ENCODE results near the gene ARID1B.

Gene ARID1B

DNA sequence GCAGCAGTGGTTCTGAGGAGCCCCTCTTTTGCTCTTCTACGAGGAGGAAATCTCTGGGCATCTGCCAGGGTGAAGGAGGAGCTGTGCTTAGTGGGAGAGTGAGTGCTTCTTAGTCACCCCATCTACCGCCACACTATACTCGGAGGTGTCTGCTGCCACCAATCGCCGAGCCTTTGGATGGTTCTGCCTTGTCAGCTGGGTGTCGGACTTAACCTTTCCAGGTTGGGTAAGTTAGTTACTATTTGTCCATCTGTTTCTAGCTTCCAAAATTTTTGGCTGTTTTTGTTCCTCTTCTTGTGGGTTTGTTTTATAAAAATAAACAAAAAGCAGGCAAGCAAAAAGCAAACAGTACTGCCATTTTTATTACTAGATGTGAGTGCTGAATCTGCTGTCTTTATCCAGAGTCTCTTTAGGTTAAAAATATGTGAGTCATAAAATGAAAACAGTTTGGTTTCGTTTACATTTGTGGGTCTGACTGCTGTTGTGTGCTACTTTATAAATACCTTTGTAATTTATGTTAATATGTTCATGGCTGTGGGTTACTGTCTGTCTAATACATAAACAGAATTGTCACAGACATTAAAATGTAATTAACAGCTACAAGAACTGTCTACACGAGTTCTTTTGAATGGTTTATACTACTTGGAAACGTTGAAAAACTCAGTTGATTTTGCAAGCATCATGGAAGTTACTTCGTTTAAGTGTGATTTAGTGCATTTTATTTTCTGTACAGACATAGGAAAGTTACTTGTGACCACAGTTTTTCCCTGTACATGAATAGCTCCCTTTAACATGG is 89.2 kb downstream of the ARID1B start:
- Histone ChIP-seq H2AFZ (ENCODE audit: low read length) (no peak overlapping the region), H3K9me3 (replicated peaks; ENCODE audit: insufficient read depth, low read length) (no peaks in the 10 kb centered on the region), H4K20me1 (ENCODE audit: insufficient read depth, low read length) (no peaks in the 10 kb centered on the region), H3K9ac (ENCODE audit: low read length) (peak overlapping the region; percentile 67), H3K4me3 (ENCODE audit: low read length) (peak overlapping the region; percentile 55), H3K9me2 (replicated peaks; ENCODE audit: insufficient read depth, low read length) (no peaks in the 10 kb centered on the region), H3K79me2 (ENCODE audit: low read length) (peaks cover 97% of the 10 kb centered on the region), H3F3A (ENCODE audit: insufficient read depth, low read length) (peaks cover 7% of the 10 kb centered on the region; the same call in 1 of the 2 replicates), H3K4me1 (ENCODE audit: low read length) (peaks cover 19% of the 10 kb centered on the region), H3K27me3 (replicated peaks; ENCODE audit: insufficient read depth, low read length) (no peaks in the 10 kb centered on the region), H3K27ac (ENCODE audit: low read length) (peak overlapping the region; percentile 82), H3K36me3 (replicated peaks; ENCODE audit: insufficient read depth, low read length) (no peaks in the 10 kb centered on the region), H3K4me2 (ENCODE audit: low read depth, low read length) (peak overlapping the region; percentile 94)
- DNase-seq, result peak; percentile 67
- TF ChIP-seq, protein P1, sequence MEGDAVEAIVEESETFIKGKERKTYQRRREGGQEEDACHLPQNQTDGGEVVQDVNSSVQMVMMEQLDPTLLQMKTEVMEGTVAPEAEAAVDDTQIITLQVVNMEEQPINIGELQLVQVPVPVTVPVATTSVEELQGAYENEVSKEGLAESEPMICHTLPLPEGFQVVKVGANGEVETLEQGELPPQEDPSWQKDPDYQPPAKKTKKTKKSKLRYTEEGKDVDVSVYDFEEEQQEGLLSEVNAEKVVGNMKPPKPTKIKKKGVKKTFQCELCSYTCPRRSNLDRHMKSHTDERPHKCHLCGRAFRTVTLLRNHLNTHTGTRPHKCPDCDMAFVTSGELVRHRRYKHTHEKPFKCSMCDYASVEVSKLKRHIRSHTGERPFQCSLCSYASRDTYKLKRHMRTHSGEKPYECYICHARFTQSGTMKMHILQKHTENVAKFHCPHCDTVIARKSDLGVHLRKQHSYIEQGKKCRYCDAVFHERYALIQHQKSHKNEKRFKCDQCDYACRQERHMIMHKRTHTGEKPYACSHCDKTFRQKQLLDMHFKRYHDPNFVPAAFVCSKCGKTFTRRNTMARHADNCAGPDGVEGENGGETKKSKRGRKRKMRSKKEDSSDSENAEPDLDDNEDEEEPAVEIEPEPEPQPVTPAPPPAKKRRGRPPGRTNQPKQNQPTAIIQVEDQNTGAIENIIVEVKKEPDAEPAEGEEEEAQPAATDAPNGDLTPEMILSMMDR (IDR thresholded peaks at IDR 0.05; ENCODE audit: low read length), result peak; percentile 38
- TF ChIP-seq EZH2phosphoT487 (IDR thresholded peaks at IDR 0.05; ENCODE audit: low read length) (no peak), EZH2 (optimal IDR thresholded peaks at IDR 0.05; ENCODE audit: low read depth, low read length) (no peak)

DNA sequence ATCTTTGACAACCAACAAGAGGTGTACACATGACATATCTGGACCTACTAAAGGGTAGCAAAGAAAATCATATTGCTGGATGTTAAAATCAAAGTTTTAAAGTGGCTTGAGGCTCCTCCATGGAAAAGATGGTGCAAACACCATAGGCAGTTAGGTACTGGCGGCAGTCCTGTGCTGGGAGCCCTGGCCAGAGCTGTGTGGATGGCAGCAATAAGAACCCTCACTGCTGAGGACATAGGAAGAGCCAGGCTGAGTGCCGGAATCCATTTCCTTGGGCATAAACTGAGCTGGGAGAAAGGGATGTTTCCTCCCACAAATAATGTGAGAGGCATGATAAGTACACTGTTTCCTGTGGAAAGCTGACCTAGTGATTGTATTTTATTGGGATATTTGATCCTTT is 89.9 kb downstream of the ARID1B start:
- Histone ChIP-seq H3K36me3 (replicated peaks; ENCODE audit: insufficient read depth, low read length) (no peaks in the 10 kb centered on the region), H3K27me3 (replicated peaks; ENCODE audit: insufficient read depth, low read length) (no peaks in the 10 kb centered on the region), H3K4me3 (ENCODE audit: low read length) (peak overlapping the region; percentile 55; the same call in 1 of the 2 replicates), H3K9me2 (replicated peaks; ENCODE audit: insufficient read depth, low read length) (no peaks in the 10 kb centered on the region), H4K20me1 (ENCODE audit: insufficient read depth, low read length) (no peaks in the 10 kb centered on the region), H3K4me2 (ENCODE audit: low read depth, low read length) (peak overlapping the region; percentile 94), H3K27ac (ENCODE audit: low read length) (peak overlapping the region; percentile 82), H2AFZ (ENCODE audit: low read length) (no peak overlapping the region), H3K9ac (ENCODE audit: low read length) (peak overlapping the region; percentile 67), H3K79me2 (ENCODE audit: low read length) (peaks cover 97% of the 10 kb centered on the region), H3K4me1 (ENCODE audit: low read length) (peaks cover 19% of the 10 kb centered on the region), H3K9me3 (replicated peaks; ENCODE audit: insufficient read depth, low read length) (no peaks in the 10 kb centered on the region), H3F3A (ENCODE audit: insufficient read depth, low read length) (peaks cover 7% of the 10 kb centered on the region; the same call in 1 of the 2 replicates)
- no peak for DNase-seq
- TF ChIP-seq, protein P1 (IDR thresholded peaks at IDR 0.05; ENCODE audit: low read length), result no peak
- TF ChIP-seq EZH2 (optimal IDR thresholded peaks at IDR 0.05; ENCODE audit: low read depth, low read length), result no peak
- no peak for TF ChIP-seq EZH2phosphoT487 (IDR thresholded peaks at IDR 0.05; ENCODE audit: low read length)

DNA sequence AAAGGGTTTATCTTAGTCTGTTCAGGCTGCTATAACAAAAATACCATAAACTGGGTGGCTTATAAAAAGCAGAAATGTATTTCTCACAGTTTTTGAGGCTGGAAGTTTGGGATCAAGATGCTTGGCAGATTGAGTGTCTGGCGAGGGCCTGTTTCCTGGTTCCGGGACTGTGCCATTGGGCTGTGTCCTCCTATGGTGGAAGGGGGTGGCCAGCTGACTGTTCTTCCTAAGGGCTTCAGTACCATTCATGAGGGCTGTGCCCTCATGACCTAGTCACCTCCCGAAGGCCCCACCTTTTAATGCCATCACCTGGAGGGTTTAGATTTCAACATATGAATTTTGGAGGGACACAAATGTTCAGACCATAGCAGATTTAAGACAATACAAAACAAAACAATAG is 91.2 kb downstream of the ARID1B start:
- Histone ChIP-seq H3K4me2 (ENCODE audit: low read depth, low read length) (no peak overlapping the region; the same call in 1 of the 2 replicates), H4K20me1 (ENCODE audit: insufficient read depth, low read length) (no peaks in the 10 kb centered on the region), H3K27ac (ENCODE audit: low read length) (no peak overlapping the region)

More for the DNA sequence above, 91.2 kb downstream of the ARID1B start:
- Histone ChIP-seq H3K4me3 (ENCODE audit: low read length) (no peak overlapping the region), H3K27me3 (replicated peaks; ENCODE audit: insufficient read depth, low read length) (no peaks in the 10 kb centered on the region), H3K9ac (ENCODE audit: low read length) (no peak overlapping the region), H3K36me3 (replicated peaks; ENCODE audit: insufficient read depth, low read length) (no peaks in the 10 kb centered on the region), H3K9me3 (replicated peaks; ENCODE audit: insufficient read depth, low read length) (no peaks in the 10 kb centered on the region), H3K79me2 (ENCODE audit: low read length) (peaks cover 97% of the 10 kb centered on the region), H3K4me1 (ENCODE audit: low read length) (peaks cover 19% of the 10 kb centered on the region), H3F3A (ENCODE audit: insufficient read depth, low read length) (peaks cover 7% of the 10 kb centered on the region; the same call in 1 of the 2 replicates), H2AFZ (ENCODE audit: low read length) (no peak overlapping the region), H3K9me2 (replicated peaks; ENCODE audit: insufficient read depth, low read length) (no peaks in the 10 kb centered on the region)
- DNase-seq, result no peak
- TF ChIP-seq EZH2 (optimal IDR thresholded peaks at IDR 0.05; ENCODE audit: low read depth, low read length), result no peak
- no peak for TF ChIP-seq EZH2phosphoT487 (IDR thresholded peaks at IDR 0.05; ENCODE audit: low read length)
- TF ChIP-seq, protein P1 (IDR thresholded peaks at IDR 0.05; ENCODE audit: low read length), result no peak

Data from MM.1S (cell line).